Measurements from ENCODE around the gene NIM1K.
A peak's percentile ranks its signal among the peaks of the same experiment; 100 is the strongest.
"Not testable (repeated sequence)": the region's sequence is repeated elsewhere in the genome, so short reads cannot be mapped to it uniquely, and the experiment has no call there.

Gene NIM1K

DNA sequence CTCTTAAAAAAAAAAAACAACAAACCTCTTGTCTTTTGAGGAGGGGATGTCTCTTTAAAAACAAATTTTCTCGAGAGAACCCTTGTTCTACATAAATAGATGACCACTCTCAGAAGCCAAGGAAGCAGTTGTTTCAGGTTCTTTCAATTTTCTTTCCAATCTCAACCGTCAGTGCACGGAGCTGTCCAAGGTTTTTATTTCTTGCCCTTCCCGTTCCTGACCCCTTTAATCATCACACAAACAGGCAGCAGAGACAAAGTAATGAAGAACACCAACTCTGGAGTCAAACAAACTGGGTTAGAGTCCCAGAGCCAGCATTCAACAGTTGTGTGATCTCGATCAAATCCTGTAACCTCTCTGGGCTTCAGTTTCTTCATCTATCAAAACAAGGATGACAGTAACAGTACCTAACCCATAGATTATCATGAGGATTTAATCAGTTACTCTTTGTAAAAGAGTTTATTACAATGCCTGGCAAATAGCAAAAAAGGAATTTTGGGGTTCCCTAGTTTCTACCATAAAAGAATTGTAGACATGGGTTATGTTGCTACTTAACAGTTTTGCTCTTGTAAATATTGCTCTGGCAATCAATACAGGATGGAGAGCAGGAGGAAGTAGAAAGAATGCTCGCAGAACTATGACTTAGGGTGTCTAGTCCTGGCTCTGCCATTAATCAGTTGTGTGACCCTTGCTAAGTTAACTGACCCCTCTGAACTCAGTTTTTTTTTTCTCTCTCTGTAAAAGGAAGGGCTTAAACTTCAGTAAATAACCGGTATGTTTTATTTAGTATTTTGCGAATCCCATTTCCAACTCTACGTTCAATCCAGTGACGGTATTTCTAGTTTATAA lies 1.0 kb upstream of the NIM1K start:
- peak; percentile 39 for DNase-seq (ENCODE audit: low read depth)

DNA sequence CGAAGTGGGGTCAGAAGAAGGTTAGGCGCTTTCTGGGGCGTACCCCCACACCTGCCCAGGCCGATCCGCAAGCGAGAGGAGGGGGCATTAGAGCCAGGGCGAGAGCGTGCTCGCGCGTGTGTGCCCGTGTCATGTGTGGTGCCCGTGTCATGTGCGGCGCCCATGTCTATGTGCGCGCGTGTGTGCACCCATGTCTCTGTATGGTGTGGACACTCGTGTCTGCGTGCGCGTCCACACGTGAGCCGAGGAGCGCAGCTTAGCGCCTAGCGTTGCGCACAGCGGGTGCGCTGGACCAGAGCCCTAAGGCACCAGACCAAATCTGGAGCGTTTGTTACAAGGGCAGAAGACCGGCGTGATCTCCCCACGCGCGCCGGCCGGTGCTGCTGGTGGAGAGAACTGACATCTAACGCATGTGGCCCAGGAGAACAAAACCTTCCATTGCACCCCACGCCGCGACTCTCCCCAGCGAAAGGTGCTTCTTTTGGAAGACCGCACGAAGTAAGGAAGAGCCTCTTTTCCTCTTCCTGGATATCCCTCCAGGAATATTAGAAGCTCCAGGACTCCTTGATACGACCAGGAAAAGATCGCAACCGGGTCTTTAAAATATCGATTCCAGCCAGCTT lies 644 bp downstream of the NIM1K start:
- DNase-seq (ENCODE audit: low read depth): peak; percentile 48

DNA sequence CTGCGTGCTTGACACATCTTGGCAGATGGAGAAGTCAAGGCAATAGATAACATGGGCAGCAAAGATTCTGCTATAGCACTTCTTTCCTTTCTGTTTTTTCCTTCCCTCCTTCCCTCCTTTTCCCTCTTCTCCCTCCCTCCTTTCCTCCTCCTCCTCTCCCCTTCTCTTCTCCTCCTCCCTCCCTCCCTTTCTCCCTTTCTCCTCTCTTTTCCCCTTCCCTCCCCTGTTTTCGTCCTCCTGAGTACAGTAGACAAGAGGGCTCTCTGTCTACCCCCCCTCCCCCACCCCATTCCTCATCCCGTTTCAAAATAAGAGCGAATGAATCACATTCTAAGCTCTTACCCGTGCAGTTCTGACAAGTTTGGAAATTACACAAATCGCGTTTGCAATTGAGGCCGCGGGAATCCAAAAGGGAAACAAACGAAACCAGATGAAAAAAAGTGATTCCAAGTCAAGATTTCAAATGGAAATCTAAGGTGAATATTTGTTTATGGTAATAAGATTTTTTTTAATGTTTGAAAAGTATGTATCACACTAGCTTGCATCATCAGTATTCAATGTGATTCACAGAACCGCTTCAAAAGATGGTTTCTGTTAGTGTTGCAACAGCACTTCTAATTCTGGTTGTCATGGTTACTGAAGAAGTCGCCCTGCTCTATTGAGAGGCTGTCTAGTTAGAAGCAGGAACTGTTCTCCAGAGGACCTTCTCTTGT lies 1.3 kb downstream of the NIM1K start:
- peak; percentile 97 for DNase-seq (ENCODE audit: low read depth)

DNA sequence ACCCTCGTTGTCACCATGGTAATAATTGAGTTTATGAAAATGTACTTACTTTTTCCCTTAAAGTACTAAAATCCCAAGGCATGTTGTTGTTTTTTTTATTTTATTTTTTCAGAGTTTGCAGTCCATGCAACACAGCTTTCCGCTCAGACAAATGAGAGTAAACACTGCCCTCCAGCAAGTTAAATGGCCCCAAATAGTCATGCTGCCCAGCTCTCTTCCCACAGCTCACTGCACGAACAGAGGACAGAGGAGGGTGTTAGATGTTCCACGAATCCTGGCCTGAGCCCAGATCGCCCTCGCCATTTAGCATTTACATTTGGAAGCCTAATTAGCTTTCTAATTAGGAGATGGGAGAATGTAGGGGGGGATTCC lies 1.9 kb downstream of the NIM1K start:
- no peak for DNase-seq (ENCODE audit: low read depth)

DNA sequence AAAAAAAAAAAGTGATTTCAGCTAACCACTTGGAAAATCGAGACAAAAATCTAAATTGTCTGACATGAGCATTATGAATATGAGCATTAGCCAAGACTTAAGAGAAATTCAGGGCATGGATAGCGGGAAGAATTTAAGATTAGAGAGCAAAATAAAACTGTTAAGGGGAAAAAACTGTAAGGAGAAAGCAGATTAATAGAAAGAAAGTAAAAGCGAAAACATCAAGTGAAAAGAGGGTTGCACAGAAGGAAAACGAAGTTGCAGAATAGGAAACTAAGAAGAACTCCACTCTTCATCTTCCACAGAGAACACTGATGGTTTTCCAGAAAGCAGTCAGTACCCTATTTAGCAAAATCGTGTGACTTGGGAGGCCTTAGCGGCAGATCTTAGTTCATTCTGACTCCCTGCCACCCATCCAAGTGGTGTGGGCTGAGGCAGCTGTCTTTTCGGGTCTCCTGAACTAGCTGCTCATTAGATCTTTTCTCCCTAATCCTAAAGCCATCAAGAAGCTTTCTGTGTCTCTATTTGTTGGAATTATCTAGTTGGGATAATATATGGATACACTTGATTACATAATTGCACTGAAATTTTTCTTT lies 3.7 kb downstream of the NIM1K start:
- DNase-seq (ENCODE audit: low read depth): no peak

DNA sequence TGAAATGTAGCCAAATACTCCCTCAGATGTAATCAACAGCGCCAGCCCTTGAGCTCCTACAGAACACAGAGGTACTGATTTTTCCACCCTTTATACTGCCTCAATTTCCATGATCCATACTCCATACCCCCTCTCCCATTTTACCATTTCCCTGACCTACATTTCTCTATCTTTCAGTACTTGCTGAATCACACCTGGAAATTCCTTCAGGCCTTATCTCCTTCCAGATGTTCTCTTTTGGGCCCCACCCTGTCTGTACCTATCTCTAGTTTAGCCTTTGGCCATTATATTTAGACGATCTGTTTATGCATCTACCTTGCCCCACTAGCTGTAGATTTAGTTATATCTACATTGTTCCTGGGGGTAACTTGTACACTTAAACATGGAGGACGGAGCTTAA lies 5.5 kb downstream of the NIM1K start:
- DNase-seq (ENCODE audit: low read depth): no peak

DNA sequence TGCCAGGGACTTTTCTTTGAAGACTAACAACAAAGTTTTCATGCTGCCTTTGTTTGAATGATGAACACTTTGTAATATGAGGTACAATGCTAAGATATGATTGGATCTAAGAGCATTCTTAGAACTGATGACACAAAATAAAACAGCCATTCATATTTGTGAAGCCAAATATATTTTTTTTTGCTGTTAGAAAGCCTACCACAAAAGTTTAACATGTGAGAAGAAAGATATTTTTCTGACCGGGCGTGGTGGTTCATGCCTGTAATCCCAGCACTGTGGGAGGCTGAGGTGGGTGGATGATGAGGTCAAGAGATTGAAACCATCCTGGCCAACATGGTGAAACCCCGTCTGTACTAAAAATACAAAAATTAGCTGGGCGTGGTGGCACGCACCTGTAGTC lies 9.4 kb downstream of the NIM1K start:
- DNase-seq (ENCODE audit: low read depth): not testable (repeated sequence)

DNA sequence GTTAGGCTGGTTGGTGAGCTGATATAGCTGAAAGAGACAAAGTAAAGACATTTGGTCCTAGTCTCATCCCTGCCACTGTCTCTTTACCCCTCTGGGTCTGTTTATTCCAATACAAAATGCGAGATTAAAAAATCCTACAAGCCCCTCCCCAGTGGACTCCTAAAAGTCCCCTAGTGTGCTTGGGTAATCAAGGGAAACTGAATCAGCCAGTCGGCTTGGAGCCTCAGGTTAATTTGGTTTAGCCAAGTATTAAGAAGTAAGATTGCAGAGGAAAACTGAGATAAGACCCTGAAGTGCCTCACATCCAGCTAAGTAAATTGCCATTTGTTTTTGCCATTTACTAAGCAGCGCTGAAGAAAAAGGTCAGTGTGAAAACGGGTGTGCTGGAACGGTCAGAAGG lies 10.4 kb downstream of the NIM1K start:
- DNase-seq (ENCODE audit: low read depth): no peak

DNA sequence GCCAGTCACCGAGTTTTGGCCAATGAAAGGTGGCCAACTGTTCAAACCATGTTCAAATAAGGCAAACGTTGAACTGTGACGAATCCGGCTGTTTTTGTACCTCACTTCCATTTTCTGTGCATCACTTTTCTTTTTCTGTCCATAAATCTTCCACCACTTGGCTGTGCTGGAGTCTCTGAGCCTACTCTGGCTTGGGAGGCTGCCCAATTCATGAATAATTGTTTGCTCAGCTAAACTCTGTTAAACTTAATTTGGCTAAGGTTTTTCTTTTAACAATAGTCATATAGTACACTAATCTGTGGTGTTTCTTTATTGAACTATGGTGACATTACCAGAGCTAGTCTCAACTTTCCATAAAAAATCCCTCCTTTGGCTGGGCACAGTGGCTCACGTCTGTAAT lies 11.3 kb downstream of the NIM1K start:
- no peak for DNase-seq (ENCODE audit: low read depth)

DNA sequence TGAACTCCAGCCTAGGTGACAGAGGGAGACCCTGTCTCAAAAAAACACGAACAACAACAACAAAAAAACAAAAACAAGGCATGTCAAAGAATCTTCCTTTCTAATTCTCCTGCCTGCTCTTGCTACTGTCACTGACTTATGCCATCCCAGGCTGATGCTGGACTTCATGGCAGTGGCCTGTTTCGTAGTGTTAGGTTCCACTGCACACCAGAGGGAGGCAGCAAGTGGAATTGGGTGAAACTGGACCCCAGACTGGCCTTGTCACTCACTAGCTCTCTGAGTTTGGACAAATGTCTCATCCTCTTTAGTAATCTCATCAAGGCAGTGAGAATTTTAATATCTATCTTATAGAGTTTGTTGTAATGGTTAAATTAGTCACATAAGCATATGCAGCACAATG lies 12.9 kb downstream of the NIM1K start:
- DNase-seq (ENCODE audit: low read depth): no peak

DNA sequence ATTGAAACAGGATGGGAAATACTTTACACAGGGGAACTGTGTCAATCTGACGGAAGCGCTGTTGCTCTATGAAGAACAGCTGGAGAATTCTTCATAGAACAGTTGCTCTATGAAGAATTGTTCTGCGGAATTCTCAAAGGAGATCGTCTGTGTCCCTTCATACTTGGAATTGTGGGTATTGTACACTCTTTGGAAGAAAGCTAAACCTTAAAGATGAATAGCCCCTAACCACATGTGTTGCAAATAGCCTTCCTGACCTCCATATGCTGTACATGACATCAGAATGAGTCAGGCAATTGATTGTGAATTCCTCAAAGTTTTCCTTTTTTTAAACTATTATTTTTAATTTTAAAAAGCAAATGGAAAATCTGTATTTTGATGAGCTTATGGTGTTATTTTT lies 15.6 kb downstream of the NIM1K start:
- peak; percentile 73 for DNase-seq (ENCODE audit: low read depth)

DNA sequence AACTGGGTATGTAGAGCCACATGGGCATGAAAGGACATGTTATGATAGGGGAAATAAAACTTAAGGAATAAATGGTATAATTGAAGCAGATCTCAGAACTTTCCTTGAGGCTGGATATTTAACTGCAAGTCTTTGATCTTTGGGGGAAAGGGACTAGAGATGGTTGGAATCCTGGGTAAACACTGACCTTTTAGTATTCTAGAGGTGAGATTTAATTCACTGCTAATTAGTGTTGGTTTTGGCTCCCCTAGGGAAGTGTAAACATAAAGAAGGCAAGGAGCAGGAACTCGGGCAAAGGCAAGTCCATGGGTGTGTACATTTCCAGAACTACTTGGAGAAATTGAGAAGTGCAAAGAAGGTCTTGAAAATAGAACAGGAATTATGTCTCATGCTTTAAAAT lies 16.6 kb downstream of the NIM1K start:
- no peak for DNase-seq (ENCODE audit: low read depth)

DNA sequence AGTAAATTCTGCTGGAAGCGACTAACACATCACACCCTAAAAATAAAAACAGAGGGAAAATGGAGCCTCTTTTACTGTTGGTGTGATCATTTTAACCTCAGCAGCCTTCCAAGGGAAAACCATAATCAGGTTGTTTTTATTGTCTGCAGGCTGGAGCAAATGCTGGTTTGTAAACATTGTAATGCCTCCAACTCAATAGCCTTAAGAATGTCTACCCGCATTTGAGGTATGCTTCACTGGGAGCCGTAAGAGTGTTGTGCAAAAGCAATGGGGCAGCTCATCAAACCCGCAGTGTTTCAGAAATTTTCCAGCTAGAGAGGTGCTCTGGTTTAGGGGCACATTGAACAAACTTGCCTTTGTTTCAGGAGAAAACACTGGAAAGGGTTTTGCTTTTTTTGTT lies 17.0 kb downstream of the NIM1K start:
- DNase-seq (ENCODE audit: low read depth): no peak

DNA sequence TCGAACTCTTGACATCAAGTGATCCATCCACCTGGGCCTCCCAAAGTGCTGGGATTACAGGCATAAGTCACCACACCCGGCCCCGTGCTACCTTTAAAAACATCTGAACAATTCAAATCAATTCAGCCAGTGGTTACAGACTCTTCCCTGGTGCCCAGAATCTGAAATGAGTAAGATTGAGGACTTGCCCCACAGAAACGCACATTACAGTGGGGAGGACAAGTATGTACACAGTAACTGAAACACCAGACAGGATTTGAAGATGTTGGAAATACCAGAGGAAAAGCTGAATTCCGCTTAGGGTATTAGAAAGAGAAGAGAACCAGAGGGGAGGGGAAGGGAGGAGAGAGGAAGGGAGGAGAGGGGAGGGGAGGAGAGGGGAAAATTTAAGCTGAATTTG lies 17.8 kb downstream of the NIM1K start:
- no peak for DNase-seq (ENCODE audit: low read depth)

DNA sequence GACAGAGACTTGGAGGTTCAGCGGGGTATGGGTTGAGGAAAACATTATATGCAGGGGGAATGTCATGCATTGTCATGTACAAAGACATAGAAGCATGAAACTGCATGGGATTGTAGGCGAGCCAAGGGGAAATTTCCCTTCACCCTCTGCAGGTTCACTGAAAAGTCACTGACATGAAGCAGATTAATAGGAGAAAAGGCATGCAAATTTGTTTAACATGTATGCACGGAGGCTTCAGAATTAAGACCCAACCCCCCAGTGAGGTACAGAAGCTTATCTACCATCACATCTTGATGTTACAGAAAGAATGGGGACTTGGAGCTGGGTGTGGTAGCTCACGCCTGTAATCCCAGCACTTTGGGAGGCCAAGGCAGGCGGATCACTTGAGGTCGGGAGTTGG lies 18.5 kb downstream of the NIM1K start:
- DNase-seq (ENCODE audit: low read depth): no peak

DNA sequence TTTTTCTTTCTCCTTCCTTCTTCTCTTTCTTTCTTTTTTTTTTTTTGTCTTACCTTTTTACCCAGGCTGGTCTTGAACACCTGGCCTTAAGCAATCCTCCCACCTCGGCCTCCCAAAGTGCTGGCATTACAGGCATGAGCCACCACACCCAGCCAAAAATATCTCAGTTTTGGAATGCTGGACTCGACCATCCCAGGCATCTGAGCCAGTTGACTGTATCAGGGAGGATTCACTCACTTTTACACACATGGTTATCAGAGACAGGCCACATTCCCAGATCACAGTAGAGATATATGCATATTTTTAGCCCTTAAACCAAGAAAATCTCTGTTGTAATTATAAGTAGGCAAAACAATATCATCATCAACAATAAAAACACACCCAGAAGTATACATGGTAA lies 21.9 kb downstream of the NIM1K start:
- DNase-seq (ENCODE audit: low read depth): no peak

DNA sequence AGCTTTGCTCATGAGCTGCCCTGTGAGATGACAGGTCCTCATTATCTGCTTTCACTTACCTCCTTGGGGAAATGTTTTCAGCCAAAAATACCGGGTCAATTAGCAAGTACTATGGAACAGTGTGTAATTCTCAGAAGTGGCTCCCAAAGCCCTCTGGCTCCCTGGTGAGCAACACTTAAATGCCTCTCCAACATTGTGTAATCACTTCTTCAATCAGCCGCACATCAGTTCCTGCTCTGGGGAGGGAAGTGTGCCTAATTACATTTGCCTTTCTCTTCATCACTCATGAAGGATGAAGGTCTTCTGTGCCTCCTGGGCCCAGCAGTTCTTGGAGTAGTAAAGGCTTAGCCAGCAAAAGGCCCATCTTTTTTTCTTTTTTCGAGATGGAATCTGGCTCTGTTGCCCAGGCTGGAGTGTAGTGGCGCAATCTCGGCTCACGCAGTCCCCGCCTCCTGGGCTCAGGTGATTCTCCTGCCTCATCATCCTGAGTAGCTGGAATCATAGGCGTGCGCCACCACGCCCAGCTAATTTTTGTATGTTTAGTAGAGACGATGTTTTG lies 23.1 kb downstream of the NIM1K start:
- DNase-seq (ENCODE audit: low read depth): no peak

DNA sequence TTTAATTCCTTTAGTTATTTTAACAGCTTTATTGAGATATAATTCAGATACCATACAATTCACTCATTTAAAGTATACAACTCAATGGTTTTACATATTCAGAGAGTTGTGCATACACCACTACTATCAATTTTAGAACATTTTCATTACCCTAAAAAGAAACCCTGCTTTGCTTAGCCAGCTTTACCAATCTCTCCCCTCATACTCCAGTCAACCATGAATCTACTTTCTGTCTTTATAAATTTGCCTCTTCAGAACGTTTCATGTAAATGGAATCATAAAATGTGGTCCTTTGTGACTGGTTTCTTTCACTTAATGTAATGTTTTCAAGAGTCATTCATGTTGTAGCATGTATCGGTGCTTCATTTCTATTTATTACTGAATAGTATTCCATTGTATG lies 24.9 kb downstream of the NIM1K start:
- no peak for DNase-seq (ENCODE audit: low read depth)

DNA sequence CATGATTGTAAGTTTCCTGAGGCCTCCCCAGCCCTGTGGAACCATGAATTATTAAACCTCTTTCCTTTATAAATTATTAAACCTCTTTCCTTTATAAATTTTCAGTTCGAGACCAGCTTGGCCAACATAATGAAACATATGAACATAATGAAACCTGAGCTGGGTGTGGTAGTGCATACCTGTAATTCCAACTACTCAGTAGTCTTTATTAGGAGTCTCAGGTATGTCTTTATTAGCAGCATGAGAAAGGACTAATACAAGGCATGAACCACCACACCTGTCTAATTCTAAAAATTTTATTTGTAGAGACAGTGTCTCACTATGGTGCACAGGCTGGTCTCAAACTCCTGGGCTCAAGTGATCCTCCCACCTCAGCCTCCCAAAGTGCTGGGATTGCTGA lies 27.1 kb downstream of the NIM1K start:
- no peak for DNase-seq (ENCODE audit: low read depth)

DNA sequence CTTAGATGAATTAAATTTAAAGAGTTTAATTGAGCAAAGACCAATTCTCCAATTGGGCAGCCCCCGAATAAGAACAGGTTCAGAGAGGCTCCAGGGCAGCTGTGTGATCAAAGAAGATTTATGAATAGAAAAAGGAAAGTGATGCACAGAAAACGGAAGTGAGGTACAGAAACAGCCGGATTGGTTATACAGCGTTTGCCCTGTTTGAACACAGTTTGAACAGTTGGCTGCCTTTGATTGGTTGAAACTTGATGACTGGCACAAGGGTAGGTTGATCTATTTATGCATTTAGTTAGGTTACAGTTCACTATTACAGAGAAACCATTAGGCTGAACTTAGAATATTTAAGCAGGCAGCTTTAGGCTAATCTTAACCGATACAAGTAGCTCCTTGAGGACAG lies 29.5 kb downstream of the NIM1K start:
- DNase-seq (ENCODE audit: low read depth): no peak

DNA sequence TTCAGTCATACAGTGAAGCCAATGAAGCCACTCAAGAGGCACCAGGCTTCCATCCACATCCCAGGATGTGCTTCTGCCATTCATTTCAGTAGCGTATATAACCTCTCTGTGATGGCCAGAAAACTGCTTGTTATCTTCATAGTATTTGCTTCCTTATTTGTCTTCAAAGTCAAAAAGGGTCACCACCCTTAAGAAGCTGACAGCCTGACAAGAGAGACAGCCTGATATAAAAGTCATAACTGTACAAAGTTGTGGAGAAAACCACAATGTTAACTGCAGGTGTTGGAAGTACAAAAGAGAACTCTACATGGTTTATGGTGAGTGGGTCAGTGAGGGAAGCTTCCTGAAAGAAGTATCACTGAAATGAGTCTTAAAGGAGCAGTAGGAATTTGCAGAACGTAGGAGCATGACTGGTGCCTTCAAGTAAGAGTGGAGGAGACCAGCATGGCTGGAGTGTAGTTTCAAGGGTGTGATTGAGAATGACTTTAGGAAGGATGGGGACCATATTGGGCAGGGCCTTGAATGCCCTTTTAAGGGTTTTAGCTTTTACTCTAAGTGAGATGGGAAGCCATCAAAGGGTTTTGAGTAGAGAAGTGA lies 33.7 kb downstream of the NIM1K start:
- DNase-seq (ENCODE audit: low read depth): no peak

DNA sequence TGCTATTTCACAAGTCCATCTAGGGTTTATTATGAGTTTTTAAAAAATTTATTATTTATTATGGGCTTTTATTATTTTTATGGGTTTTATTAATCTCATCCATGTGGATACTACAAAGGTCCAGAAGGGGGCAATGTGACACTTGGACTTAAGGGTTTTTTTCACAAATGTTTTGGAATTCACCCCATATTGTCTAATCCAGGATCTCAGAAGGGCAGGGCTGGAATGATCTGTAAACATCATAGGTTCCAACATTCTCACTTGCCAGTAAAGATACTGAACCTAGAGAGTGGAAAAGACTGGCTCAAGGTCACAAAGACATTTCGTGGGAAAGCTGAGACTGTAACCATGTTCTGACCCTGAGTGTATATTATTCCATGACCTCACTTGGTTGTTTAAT lies 35.6 kb downstream of the NIM1K start:
- DNase-seq (ENCODE audit: low read depth): peak; percentile 75

Measured in ELR (cell line).